ENCODE results near the gene EVPL.
A peak's percentile ranks its signal among the peaks of the same experiment; 100 is the strongest.

EVPL gene

DNA sequence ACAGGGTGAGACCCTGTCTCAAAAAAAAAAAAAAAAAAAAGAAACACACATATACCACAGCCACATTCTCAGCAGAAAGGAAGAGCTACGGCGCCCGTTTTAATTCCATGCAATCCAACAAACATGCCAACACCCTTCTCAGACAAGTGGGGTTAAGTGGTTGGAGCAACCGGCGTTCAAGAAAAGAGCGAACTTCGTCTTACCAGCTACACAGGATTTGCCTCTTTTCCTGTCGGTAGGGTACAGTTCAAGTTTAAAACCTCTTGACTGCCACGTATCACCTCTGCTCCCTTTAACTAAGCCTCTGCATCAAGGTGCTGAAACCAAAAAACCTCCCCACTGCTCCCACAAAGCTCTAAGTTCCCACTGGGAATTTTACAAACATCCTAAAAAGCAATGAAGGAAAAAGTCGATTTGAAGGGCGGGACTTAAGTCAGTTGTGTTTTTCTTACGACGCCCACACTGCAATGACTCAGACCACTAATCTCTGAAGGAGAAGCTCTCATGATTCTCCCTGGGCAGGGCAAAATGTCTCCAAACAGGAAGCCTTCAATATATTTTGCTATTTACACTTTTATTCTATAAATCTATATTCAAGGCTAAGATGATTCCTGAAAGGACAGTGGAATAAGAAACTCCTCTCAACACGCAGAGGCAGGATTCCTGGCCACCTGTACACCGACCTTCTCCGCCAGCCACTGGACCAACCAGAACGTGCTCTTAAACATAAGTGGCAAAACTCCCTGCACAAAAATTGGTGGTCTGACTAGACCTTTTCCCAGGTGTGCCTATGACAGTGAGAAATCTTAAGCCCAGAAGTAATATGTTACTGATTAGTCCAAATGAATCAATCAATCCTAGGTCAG, 26.4 kb upstream of the EVPL start:
- DNase-seq (ENCODE audit: low spot score) = peak; percentile 78
- H3K27ac ChIP-seq = no peak overlapping the region; the same call in 1 of the 2 replicates
- ChIA-PET CTCF (interaction anchor here (0.6 to 1.0 kb wide), 3 partner anchors 39 to 283 kb away, joined by 3 to 5 read pairs (median 3); no protein-coding TSS in a partner anchor), POLR2A (ENCODE audit: low non-redundant PET) (interaction anchor here (0.6 to 0.7 kb wide), 3 partner anchors 10 to 27 kb away, joined by 4 to 5 read pairs (median 5); no protein-coding TSS in a partner anchor)
- TF ChIP-seq, protein P1, sequence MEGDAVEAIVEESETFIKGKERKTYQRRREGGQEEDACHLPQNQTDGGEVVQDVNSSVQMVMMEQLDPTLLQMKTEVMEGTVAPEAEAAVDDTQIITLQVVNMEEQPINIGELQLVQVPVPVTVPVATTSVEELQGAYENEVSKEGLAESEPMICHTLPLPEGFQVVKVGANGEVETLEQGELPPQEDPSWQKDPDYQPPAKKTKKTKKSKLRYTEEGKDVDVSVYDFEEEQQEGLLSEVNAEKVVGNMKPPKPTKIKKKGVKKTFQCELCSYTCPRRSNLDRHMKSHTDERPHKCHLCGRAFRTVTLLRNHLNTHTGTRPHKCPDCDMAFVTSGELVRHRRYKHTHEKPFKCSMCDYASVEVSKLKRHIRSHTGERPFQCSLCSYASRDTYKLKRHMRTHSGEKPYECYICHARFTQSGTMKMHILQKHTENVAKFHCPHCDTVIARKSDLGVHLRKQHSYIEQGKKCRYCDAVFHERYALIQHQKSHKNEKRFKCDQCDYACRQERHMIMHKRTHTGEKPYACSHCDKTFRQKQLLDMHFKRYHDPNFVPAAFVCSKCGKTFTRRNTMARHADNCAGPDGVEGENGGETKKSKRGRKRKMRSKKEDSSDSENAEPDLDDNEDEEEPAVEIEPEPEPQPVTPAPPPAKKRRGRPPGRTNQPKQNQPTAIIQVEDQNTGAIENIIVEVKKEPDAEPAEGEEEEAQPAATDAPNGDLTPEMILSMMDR (conservative IDR thresholded peaks at IDR 0.05; ENCODE audit: low read depth) = no peak

- ChIA-PET CTCF (interaction anchor here (0.6 kb wide), 1 partner anchor 336 kb away, joined by 5 read pairs; no protein-coding TSS in a partner anchor), POLR2A (ENCODE audit: low non-redundant PET) (no interaction called here)
- TF ChIP-seq, protein P1 (conservative IDR thresholded peaks at IDR 0.05; ENCODE audit: low read depth) = no peak
- H3K27ac ChIP-seq = no peak overlapping the region
- no peak for DNase-seq (ENCODE audit: low spot score)
Measured at GRCh38 chr17:76051561-76051960, 24.5 kb upstream of the EVPL start.

GRCh38 chr17:76050538-76051467, 23.7 kb upstream of the EVPL start:
- DNase-seq (ENCODE audit: low spot score) = no peak
- CTCF ChIA-PET = no interaction called here
- TF ChIP-seq, protein P1 (conservative IDR thresholded peaks at IDR 0.05; ENCODE audit: low read depth) = no peak
- no peak overlapping the region for H3K27ac ChIP-seq
- POLR2A ChIA-PET (ENCODE audit: low non-redundant PET) = no interaction called here

DNA sequence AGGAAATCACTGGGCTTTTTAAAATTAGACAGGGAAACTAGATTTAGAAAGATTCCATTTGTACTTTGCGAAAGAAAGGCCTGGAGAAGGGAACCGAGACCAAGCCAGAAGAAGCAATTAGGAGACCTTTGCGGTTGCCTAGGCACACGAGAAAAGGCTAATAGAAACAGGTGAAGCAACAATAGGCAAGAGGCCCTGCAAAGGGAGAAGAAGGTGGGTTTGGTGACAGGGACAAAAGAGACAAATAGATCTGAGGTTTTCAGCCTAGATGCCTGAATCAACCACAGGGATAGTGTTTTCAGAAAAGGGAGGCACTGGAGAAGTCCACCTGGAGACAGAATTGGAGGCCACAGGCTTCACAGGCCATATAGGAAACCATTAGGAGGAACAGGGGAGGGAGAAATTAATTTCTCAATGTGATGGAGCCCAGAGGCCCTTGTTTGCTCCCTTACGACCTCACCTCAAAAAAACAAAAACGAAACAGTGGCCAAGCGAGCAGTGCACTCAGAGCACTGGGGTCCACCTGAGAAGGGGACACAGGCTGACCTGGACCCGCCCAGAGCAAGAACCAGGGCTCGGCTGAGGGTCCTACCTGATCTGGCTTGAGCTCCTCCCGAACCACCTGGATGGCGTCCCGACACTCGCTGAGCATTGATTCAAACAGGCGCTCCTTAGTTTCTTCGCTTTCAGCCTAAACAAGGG, 22.9 kb upstream of the EVPL start:
- H3K27ac ChIP-seq = no peak overlapping the region
- CTCF ChIA-PET = no interaction called here
- POLR2A ChIA-PET (ENCODE audit: low non-redundant PET) = no interaction called here
- TF ChIP-seq, protein P1 (conservative IDR thresholded peaks at IDR 0.05; ENCODE audit: low read depth) = no peak
- no peak for DNase-seq (ENCODE audit: low spot score)

- H3K27ac ChIP-seq = no peak overlapping the region
- TF ChIP-seq, protein P1 (conservative IDR thresholded peaks at IDR 0.05; ENCODE audit: low read depth) = no peak
- CTCF ChIA-PET = no interaction called here
- no peak for DNase-seq (ENCODE audit: low spot score)
- POLR2A ChIA-PET (ENCODE audit: low non-redundant PET) = no interaction called here
Measured at GRCh38 chr17:76049239-76049638, 22.1 kb upstream of the EVPL start.

DNA sequence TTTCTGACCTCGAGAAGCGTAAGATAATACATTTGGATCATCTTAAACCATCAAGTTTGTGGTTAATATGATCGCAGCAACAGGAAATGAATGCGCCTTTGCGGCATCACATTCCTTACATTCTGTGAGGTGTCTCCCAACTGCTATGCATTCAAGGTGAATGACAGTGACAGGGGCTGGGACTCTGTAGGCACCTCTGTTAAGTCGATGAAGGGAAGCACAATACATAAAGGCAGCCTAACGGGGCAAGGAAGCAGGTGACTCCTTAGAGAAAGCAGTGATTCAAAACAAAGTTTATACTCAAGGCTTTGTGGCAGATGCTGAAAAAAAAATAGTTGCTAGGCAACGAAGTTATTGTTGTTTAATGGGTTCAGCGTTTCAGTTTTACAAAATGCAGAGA, 21.6 kb upstream of the EVPL start:
- H3K27ac ChIP-seq = no peak overlapping the region
- ChIA-PET POLR2A (ENCODE audit: low non-redundant PET) (no interaction called here), CTCF (no interaction called here)
- DNase-seq (ENCODE audit: low spot score) = no peak
- TF ChIP-seq, protein P1 (conservative IDR thresholded peaks at IDR 0.05; ENCODE audit: low read depth) = no peak
